GM19099 (cell line): ENCODE results near the gene RAPGEF6.

Source experiments
- POLR2A ChIP-seq: IDR thresholded peaks from 3 replicates; pipeline ENCODE4 v1.6.1; 2011; ENCODE audit warnings: low read depth; ENCODE audit not compliant: insufficient read length; ENCODE audit errors: extremely low read depth

The RAPGEF6 gene

DNA sequence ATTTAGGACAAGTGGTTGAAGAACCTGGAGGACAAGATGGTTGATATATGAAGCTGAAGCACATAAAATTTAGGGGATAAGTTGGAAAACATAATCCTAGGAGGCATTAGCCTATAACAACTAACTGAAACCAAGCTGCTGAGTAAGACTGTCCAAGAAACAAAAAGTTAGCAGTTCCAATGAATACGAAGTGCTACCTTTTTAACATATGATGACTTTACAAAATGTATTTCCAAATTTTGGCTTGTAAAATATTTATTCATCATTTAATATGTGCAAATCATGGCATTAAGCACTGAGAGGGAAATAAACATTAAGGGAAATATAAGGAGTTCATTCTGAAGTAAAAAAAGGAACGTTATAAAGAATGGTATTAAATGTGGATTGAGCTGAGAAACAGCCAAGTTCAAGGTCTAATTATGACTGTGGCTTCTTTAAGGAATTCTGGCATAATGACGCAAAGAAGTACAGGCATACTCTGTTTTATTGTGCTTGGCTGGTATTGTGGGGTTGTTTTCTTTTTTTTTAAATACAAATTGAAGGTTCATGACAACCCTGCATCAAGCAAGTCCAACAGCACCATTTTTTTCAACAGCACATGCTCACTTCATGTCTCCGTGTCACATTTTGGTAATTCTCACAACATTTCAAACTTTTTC lies 7.7 kb downstream of the RAPGEF6 start:
- TF ChIP-seq POLR2A, result no peak

DNA sequence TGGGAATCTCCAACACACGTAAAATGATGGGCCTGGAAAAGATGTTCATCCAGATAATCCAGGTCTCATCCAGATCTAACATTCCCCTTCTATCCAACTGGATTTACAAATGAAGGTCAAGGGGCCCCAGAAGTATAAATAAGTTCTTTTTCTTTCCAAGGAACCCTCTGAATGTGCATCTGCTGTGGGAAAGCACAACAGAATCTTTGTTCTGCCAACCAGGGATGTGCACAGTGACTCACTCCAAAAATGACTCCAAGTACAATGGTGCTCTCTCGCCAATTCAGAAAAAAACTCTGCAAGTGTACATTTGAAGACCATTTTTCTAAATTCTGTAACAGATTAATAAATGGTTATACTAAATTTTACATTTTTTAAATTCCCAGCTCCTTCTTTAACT lies 12.4 kb downstream of the RAPGEF6 start:
- TF ChIP-seq POLR2A, result no peak

GRCh38 chr5:131619102-131619501 lies 15.9 kb downstream of the RAPGEF6 start:
- TF ChIP-seq POLR2A, result no peak

DNA sequence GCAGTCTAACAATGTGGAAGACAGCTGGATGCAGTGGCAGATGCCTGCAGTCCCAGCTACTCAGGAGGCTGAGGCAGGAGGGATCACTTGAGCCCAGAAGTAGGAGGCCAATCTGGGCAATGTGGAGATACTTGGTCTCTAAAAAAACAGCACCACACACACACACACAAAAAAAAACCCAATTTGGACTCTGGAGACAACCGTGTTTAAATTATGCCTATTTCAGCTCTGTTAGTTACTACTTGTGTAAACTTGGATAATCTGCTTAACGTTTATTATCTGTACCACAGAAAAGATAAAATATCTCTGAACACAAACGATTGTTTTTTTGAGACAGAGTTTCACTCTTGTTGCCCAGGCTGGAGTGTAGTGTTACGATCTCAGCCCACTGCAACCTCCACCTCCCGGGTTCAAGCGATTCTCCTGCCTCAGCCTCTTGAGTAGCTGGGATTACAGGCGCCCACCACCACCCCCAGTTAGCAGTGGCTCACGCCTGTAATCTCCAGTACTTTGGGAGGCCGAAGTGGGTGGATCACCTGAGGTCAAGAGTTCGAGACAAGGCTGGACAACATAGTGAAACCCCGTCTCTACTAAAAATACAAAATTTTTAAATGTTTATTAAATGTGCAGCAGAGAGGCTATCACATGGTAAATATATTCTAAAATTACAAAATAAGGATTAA lies 17.7 kb downstream of the RAPGEF6 start:
- no peak for TF ChIP-seq POLR2A

DNA sequence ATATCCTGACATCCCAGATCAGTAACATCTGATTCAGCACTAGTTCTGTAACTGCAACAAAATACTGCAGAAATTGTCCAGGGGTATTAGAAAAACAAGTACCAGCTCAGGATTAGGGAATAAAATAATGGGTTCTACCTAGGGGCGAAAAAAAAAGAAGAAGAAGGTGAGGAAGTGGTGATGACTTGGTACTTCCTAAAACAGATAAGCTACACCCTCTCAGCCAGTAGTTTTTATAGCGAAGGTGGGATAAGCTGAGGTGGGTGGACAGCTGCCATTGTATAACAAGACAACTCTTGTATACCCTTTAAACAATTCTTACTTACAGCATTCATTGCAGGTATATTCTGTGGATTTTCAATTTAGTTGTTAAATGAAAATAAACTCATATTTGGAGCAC lies 19.1 kb downstream of the RAPGEF6 start:
- no peak for TF ChIP-seq POLR2A

GRCh38 chr5:131613423-131613822 lies 21.6 kb downstream of the RAPGEF6 start:
- TF ChIP-seq POLR2A, result no peak

DNA sequence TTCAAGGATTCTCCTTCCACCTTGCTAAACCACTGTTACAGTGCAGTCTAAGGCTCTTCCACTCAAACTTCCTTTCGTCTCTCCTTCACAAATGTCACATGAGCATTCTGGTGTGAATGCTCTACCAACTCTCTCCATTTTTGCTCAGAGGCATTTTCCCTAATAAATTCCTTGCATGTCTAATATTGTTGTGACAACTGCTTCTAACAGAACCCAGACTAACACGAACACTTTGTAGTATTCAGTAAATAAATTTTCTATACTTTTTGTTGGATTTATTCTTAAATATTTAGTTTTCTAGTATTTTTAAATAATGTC lies 24.0 kb downstream of the RAPGEF6 start:
- no peak for TF ChIP-seq POLR2A

DNA sequence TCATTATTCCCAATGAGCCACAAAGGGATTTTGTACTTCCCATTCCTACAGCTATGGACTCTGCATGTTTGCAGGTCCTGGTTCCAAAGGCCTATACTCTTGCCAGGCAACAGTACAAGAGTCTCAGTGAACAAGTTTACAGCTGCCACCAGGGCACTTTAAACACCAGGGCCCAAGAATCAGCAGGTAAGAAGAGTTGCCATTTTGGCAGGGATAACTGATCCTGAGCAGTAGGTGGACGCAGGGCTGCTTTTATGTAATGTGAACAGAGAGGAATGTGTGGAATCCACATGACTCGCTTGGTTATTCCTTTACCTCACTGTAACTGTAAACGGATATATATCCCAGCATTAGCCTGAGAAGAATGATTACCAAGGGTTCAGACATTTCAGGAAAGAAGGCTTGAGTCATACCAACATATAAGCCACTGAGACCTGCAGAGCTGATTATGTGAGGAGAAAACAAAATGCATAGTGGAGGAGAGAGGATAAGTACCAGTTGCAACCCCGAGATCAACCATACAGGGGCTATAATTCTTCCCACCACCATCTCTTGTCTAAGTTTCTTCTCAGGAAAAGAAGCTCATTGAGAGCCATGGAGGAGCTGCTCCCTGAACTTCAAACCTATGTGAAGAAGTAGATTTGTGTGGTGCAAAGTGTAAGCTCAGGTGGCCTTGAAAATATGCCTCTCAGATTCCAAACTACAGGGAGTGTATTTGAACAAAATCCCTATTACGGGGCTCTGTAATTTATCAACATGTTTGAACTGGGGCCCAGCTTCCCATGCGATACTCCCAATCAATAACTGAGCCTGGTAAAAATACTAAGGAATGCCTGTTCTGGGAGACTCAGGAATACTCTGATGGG lies 24.6 kb downstream of the RAPGEF6 start:
- no peak for TF ChIP-seq POLR2A

DNA sequence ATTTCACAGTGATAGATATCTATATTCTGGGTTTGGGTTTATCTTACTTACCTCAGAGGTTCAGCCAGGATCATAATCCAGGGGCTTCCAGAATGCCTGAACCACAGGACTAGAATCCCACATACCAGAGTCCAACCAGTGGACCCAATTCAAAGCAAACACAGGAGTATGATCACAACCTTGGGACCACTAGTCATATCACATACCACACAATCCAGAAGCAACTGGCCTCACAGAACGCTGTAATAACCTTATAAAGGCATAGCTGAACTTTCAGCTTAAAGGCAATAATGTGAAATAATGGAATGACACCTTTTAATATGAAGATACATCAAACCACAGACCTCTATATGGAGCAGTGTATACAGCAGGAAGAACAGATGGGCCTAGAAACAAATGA lies 25.3 kb downstream of the RAPGEF6 start:
- TF ChIP-seq POLR2A, result no peak

GRCh38 chr5:131608597-131608996 lies 26.4 kb downstream of the RAPGEF6 start:
- no peak for TF ChIP-seq POLR2A

DNA sequence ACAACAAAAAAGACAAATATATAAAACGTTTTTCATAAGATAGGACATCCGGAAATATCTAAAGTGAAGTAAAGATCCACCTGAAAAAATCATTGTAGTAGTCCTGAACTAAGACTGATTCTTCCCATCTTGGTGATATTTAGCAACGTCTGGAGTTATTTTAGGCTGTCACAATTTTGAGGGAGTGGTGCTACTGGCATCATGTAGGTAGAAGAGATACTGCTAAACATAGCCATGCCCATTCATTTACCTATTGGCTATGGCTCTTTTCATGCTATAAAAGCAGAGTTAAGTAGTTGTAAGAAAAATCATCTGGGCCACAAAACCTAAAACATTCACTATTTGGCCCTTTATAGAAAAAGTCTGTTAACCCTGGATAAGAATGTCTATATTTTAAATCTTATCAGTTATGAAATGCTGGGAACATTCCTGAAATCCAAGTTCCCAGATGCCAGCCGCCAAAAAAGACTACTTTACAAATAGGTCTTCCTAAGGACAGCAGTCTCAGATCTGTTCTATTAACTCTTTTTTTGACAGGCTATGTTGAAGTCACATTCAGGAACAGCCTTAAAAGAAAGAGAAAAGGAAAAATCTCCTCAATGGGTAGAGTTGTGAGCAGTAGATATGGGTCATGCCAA lies 27.0 kb downstream of the RAPGEF6 start:
- no peak for TF ChIP-seq POLR2A

DNA sequence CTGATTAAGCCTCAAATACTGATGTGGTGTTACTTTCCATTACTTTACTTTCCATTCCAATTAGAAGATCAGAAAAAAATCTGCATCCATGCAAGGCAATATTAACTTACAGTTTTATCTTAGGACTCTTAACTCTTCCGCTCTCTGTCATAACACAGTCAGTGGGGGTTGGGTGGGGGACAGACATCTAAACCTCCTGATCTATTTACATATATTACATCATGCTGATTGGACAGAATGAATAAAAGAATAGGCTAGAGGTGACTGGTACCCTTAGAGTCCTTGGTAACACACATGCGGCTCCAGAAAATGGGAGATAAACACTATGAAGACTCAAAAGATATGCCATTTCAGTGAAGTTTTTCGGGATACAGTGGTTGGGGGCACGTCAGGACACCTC lies 27.6 kb downstream of the RAPGEF6 start:
- no peak for TF ChIP-seq POLR2A

GRCh38 chr5:131605086-131605485 lies 29.9 kb downstream of the RAPGEF6 start:
- no peak for TF ChIP-seq POLR2A

DNA sequence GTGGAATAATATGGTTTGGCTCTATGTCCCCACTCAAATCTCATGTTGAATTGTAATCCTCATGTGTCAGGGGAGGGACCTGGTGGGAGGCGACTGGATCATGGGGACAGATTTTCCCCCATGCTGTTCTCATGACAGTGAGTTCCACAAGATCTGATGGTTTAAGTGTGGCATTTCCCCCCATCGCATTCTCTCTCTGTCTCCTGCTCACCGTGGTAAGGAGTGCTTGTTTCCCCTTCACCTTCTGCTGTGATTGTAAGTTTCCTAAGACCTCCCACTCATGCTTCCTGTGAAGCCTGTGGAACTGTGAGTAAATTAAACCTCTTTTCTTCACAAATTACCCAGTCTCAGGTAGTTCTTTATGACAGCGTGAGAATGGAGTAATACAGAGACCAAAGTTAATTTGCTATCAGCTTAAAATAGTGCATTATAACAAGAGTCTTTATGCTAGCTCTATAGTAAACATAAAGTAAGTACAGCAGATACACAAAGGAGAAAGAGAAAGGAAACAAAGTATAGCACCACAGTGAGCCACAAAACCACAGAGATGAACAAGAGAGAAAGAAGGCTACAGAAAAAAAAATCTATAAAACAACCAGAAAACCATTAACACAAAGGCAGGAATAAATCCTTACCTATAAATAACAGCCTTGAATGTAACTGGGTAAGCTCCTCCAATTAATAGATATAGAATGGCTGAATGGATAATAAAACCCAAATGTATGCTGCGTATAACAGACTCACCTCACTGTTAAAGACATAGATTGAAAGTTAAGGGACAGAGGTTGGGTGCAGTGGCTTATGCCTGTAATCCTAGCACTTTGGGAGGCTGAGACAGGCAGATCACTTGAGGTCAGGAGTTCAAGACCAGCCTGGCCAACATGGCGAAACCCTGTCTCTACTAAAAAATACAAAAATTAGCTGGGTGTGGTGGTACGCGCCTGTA lies 39.7 kb downstream of the RAPGEF6 start:
- no peak for TF ChIP-seq POLR2A
